A549 (cell line): ENCODE results near the gene HADHB.

Source experiments
- BHLHE40 ChIP-seq: IDR thresholded peaks from 2 replicates; pipeline ENCODE4 v1.6.1; 2012; ENCODE audit warnings: low read depth, low read length, inconsistent platforms
- CHD2 ChIP-seq: fragments of 150-350 bp; IDR thresholded peaks from 2 replicates; pipeline ENCODE4 v1.6.1; 2014; ENCODE audit warnings: low read length; ENCODE audit not compliant: partially characterized antibody
- CHD4 ChIP-seq: fragments of 200-600 bp; sonication (generic); IDR thresholded peaks from 2 replicates; pipeline ENCODE4 v1.6.1; 2016; ENCODE audit warnings: antibody characterized with exemption, mild to moderate bottlenecking, borderline replicate concordance
- CTCF ChIP-seq: fragments of >200 bp; sonication (Bioruptor Twin); formaldehyde crosslinking; IDR thresholded peaks from 3 replicates; pipeline ENCODE4 v1.5.1; 2016
- ELK1 ChIP-seq: fragments of 150-350 bp; IDR thresholded peaks from 2 replicates; pipeline ENCODE4 v1.6.1; 2014; ENCODE audit warnings: low read depth, mild to moderate bottlenecking, low read length
- MAFK ChIP-seq: fragments of 450-650 bp; IDR thresholded peaks from 2 replicates; pipeline ENCODE4 v1.6.1; 2014; ENCODE audit not compliant: partially characterized antibody
- MAZ ChIP-seq: fragments of 150-350 bp; IDR thresholded peaks from 2 replicates; pipeline ENCODE4 v1.6.1; 2014; ENCODE audit warnings: antibody characterized with exemption, low read depth, low read length, borderline replicate concordance
- NFE2L2 ChIP-seq: fragments of 150-350 bp; conservative IDR thresholded peaks from 2 replicates; pipeline ENCODE4 v1.6.1; 2014; ENCODE audit warnings: low read length
- POLR2A ChIP-seq: IDR thresholded peaks from 2 replicates; pipeline ENCODE4 v1.6.1; 2012; ENCODE audit warnings: mild to moderate bottlenecking, low read length
- POLR2AphosphoS2 ChIP-seq: conservative IDR thresholded peaks from 2 replicates; pipeline ENCODE4 v1.6.1; 2012; ENCODE audit warnings: low read length, improper control_type of control experiment, inconsistent platforms
- RAD21 ChIP-seq, 2 experiments: fragments of >200 bp in 1 of 2; sonication (Bioruptor Twin) in 1 of 2; formaldehyde crosslinking in 1 of 2; IDR thresholded peaks in 1 of 2; conservative IDR thresholded peaks in 1 of 2; 2 replicates in 1 of 2; 3 replicates in 1 of 2; pipeline ENCODE4 v1.6.1; 2012 to 2018; ENCODE audit warnings: inconsistent platforms in 1 of 2
- REST ChIP-seq: fragments of 200-600 bp; sonication (generic); IDR thresholded peaks from 2 replicates; pipeline ENCODE4 v1.6.1; 2016; ENCODE audit warnings: antibody characterized with exemption, mild to moderate bottlenecking, moderate library complexity
- SREBF2 ChIP-seq: fragments of 450-650 bp; IDR thresholded peaks from 2 replicates; pipeline ENCODE4 v1.6.1; 2014; ENCODE audit warnings: mild to moderate bottlenecking, moderate library complexity
- ZFP36 ChIP-seq: fragments of 450-650 bp; IDR thresholded peaks from 2 replicates; pipeline ENCODE4 v1.6.1; 2014; ENCODE audit warnings: borderline replicate concordance; ENCODE audit not compliant: partially characterized antibody

GRCh38 chr2:26325851-26326250 lies 81.1 kb downstream of the HADHB start:
- TF ChIP-seq POLR2A (no peak), POLR2AphosphoS2 (no peak), MAZ (no peak), CTCF (no peak), RAD21 (conservative IDR thresholded peaks at IDR 0.05 in 1 of 2, IDR thresholded peaks at IDR 0.05 in 1 of 2) (no peak), CHD2 (no peak), MAFK (no peak), REST (no peak), ZFP36 (no peak), BHLHE40 (no peak), NFE2L2 (no peak), CHD4 (no peak), ELK1 (no peak), SREBF2 (no peak)
